GM18526 (cell line): ENCODE data around the gene HOXC13.

Source experiments
- POLR2A ChIP-seq: IDR thresholded peaks from 3 replicates; pipeline ENCODE4 v1.6.1; 2011; ENCODE audit not compliant: insufficient read length; ENCODE audit errors: extremely low read depth

The HOXC13 gene

DNA sequence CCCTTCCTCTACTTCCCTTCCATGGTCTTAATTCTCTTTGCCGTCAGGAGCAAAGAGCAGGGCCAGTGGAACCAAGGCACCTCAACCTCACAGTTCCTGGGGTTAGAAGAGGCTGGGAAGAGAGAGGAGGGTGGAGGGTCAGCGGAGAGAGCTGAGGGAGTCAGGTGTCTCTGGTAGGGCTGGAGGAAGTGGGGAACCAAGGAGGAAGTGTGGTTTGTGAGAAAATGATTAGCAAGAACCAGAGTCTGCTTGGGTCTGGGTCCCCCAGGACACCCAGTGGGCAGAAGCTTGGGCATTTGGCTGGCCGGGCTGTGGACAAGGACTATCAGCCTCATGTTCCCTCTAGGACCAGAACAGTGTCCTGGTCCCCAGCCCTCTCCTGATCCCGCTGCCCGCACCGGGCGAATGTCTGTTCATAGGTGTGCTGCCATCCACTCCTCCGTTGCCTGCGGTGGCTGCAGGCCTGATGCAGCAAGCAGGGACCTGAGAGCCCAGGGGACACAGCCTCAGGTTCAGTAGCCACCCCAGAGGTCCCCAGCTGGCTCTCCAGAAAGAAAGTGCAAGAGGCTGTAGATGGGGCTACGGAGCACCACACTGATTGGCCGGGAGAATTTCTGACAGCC is 18.4 kb downstream of the HOXC13 start:
- TF ChIP-seq POLR2A = no peak

DNA sequence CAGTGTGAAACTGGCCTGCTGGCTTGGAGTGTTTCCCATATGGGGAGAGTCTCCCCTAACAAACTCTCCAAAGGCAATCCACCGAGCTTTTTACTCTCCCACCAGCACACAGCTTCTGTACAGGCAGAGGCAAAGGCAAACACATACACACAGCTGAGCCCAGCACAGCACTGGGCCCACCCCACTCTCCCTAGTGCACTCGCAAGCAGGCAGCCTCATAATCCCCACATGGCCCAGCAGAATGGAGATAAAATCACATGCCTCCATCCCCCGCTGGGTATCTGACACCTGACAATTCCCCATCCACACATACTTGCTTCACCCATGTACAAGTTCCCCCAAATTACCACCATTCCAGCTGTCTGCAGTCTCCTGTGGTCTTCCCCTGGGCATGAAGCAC is 19.5 kb downstream of the HOXC13 start:
- no peak for TF ChIP-seq POLR2A

DNA sequence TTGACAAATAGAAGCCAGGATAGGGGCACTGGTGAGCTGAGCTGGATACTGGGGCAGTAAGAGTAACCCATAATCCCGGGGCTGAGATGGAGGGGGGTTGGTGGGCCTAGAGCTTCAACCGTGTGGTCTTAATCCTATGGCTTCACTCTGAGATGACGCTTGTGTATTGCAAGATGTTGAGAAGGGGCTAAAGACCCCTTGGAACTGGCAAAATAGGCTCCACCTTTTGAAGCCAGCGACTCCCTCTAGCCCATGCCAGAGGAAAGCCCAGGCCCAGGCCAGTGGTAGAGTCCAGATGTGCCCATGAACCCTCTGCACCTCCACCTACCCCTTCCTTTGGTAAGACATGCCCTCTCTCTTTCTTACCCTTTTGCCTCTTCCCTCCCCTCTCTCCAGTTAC is 20.7 kb downstream of the HOXC13 start:
- no peak for TF ChIP-seq POLR2A

DNA sequence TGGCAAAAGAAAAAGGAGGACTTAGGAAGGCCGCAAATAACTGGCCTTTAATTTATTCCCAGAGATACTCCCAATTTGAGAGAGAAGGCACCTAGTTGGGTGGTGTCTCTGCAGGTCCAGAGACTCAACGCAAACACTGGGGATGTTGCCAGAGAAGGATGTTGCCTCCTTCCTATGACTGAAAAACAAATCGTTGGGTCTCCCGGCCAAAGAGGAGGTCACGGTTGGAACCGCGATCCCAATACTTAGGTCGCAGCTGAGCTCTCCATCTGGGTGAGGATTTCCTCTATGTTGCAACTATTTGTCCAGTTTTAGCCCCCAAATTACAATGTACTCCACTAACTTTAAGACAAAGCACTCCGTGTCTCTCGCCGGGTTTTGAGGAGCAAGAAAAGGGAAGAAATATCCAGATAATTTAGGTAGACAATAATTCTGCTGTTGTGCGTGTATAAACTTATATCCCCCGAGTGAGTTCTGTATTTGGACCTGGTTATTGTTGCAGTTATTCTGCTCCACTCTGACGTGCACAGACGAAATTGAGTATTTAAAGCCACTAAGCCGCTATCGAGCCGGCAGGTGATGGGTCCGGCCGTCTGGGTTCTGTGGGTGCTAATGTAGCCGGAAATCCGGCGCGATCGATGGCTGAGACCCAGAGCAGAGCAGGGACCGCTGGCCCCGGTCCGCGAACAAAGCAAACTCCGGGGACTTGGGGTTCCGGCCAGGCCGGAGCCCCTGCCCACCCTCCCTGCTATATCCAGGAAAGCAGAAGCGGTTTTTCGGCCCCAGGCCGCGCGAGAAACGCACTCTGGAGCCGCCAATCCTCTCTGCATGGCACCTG is 21.8 kb downstream of the HOXC13 start:
- TF ChIP-seq POLR2A = no peak

DNA sequence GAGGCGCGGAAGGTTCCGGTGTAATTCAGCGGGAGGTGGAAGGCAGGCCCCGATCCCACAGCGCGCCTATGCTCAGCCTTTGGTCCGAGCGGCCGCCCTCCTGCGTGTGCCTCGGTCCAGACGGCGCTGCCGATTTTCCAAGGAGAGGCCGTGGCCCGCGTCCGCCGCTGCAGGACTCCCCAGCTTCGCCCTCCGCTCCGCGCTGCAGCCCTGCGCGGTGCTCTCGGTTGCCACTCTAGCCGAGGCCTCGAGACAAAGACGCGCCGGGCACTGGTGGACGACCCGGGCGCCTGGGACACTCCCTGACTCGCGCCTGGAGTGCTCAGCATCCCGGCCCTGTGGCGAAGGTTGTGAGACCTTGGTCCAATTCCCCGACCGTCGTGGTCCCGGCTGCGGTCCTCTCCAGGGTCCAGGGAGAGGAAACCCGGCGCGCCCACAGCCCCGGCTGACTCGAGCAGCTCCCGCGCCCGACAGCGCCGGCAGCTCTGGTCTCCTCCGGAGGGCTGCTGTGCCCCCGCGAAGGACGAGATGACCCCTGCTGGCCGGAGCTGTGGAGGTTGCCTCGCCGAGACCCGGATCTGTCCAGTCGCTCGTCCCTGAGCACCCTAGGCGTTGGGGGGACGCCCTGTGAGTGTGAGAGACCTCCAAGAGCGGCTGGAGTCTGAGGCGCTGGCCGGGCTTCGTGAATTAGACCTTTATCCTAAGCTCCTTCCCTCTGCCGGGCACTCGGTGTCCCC is 22.6 kb downstream of the HOXC13 start:
- no peak for TF ChIP-seq POLR2A

DNA sequence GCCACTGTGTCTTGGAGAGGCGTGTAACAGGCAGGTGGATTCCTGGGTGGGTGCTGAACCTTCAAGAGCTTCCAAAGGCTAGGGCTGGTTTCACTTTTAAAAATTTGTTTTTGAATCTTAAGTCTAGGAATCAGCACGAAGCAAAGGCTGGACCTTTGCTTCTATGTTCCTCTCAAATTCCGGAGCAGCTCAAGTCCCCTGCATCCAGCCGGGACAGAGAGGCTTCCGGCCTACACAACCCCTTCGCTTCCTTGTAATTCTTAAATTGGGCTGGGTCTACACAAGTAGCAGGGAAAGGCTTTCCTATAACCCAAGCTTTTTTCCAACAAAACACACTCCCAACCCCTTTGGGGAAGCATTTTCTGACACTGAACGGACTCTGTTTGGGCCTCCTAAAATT is 24.4 kb downstream of the HOXC13 start:
- no peak for TF ChIP-seq POLR2A

DNA sequence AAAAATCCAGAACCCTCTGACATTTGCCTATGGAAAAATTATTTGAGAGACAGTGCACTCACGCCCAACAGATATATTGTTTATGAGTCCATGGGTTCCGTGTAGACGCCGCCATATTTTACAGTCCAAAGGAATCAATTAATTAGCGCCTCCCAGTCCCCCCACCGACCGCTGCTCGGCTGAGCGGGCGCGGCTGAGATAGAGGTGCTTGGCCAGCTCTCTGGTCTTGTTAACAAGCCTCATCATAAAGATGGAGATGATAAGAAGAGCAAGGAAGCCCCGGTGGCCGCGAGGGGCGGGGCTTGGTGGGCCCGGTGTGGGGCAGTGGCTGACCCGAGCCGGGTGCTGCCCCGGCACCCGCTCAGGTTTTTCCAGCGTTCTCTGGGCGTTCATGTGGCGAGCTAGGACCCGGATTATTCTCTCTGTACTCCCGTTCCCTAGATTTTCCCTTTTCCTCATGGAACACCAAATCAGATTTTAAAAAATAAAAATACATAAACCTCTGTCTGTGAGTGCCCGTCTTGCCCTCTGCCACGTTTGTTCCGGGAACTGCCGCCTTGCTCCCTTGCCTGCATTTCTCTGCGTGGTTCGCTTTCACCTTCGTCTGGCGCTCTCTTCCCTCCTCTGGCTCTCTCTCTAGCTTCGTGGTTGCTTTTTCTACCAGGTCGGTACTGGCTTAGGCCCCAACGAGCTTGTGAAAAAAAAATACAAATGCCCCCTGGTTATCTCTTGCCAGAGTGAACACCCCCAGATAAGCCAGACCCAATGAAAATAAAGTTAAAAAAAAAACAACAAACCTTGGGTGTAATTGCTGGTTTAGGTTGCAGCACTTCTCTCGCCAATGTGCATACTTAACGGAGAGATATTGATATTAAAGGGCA is 25.0 kb downstream of the HOXC13 start:
- no peak for TF ChIP-seq POLR2A

DNA sequence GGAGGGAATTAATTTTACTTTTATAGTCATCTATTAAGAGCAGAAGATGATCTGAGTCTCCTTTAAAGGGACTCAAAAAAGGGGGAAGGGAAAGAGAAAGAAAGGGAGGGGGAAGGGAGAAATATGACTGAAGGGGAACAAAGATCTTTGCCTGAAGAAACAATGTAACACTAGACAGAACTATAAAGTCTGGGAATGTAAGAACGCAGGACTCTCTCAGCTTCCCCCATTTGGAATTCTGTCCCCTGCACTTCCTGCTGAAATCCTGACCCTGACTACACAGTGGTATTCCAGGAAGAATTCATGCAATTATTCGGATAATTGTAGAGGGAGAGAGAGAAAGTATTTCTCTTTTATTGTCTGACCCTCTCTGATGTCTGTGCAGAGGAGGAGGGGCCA is 25.7 kb downstream of the HOXC13 start:
- TF ChIP-seq POLR2A = no peak

DNA sequence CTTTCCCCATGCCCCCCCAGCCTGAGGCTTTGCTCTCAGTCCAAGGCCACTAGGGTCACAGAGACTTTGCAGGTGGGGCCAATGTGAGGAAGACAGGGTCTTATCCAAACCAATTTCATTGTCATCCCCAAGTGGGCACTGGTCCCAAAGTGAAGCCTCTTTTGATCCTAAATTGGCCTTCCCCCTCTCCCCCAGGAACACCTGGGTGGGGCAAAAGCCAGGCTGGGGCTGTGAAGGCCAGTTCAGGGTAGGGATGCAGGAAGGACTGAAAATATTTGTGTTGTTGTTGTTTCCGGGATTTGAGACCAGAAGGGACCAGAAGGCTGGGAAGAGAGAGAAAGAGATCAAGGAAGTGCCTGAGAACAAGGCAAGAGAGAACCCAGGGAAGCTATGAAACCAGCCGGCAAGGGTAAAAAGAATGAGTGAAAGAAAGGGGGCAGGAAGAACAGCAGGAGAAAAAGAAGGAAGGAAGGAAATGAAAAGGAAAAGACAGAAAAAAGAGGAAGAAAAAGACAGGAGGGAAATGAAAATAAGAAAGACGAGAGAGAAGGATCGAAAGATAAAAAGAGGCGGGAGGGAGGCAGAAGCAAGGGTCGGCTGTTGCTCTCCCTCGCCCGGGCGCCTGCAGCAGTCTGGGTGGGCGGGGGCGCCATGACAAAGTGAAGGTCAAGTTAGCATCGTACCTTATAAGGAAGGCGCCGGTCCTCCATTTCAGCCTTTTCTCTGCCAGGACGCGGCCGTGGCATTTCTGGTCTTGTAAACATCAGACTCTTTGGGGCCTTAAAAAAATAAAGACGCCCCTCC is 26.9 kb downstream of the HOXC13 start:
- TF ChIP-seq POLR2A = no peak

DNA sequence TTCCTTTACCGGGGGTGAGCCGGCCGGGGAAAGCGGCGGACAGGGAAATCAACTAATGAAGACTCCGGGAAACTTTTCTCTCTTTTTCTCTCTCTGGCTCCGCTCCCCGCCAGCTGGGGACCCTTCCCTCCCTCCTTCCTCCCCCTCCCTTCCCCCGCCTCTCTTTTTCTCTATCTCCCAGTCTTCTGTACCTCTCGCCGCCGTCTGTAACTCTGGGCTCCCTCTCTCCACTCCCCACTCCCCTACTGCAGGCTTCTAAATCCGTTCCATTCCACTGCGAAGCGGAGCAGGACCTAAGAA is 27.4 kb downstream of the HOXC13 start:
- no peak for TF ChIP-seq POLR2A

DNA sequence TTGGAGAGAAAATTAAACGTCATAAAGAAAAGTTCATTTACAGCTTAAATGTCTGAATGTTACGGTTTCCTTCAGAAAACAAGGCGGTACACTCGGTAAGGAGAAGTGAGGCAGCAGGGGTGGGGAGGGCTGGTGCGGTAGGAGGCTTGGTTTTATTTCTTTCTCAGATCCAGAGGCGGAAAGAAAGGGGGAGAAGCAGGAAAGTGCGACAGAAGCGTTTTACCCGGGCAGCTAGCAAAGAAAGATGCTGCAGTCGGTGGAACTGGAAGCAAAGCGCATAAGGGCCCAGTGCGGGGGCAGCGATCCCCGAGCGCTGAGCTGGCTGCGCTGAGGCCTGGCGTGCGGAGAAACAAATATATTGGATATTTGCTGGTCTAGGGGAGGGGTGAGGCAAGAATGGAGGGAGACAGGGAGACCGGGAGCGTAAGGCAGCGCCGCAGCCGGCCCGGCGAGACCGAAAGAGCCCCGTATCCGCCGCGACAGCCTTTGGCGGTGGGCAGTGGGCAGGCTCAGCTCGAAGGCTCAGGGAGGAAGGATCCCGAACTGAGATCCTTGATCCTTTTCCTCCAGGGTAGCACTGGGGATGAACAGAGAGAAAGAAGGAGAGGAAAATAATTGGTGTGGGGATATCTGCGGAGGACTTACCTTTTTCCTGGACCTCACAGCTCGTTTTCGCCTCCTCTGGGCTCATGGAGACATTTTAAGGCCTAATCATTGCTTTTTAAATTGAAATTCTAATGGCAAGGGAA is 27.9 kb downstream of the HOXC13 start:
- no peak for TF ChIP-seq POLR2A

DNA sequence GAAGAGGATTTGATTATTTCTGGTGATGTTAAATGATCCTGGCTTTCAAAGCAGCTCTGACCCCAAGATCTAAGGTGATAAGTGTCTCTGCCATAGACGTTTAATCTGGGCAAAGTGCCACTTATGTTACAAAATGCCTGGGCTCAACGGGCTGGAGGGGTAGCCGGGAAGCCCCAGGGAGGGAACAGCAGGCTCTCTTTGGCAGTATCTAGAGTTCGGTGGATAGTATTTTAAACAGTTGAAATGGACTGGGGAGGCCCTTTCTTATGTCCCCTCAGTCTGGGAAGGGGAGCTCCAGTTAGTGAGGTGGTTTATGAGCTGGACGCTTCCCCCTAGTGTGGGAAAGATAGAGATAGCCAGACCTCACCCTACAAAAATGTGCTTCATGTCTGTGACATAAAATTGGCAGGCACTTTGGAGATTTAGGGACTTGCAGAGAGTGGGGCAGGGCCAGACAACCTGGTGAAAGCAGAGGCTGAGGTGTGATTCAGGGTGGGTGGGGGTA is 28.8 kb downstream of the HOXC13 start:
- no peak for TF ChIP-seq POLR2A

DNA sequence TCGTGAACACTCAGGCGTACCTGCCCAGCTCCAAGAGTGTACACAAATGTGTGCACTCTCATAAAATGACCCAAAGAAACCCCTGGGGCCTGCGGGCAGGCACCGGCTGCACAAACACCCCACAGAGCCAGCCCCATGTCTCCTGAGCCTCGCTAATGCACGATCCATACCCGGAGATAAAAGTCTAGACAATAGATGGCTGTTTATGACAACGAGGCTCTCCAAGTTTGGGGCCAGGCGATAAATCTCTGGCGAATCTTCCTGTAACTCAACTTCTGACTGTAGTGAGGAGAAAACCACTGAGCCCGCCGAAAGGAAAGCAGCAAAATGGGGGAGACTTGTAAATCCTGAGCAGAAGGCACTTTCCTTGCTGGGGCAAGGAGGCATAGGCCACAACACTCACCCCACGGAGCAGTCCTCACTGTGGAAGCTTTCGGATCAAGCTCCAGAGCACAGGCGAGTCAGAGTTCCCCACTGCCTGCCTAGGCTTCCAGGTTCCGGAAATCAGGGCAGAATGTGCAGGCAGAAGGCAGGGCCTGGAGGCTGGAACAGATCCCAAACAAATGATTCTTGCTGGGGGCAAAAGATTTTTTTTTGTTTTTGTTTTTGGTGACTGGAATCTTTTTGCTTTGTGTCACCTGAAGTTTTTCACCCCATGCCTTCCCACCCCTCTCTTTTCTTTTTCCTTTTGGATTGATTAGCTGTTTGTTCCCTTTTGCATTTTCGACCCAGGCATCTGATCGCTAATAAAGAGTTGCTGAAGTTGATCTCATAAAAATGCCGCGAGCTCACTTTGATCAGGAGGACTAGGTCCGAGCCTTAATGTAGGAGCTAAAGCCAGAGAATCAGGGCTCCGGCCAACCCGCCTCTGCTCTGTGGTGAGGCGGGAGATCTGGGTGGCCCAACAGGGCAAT is 29.8 kb downstream of the HOXC13 start:
- TF ChIP-seq POLR2A = no peak
